NCI-H69 (cell line): ENCODE results near the gene TPM4.

ENCODE experiments used
- DNase-seq: peaks from one replicate; lab custom pipeline; 2025; lab: John Stamatoyannopoulos, UW

The TPM4 gene

GRCh38 chr19:16131648-16132047 lies 55.4 kb downstream of the TPM4 start:
- no peak for DNase-seq

- DNase-seq, result no peak
Measured at GRCh38 chr19:16133818-16134217, 57.5 kb downstream of the TPM4 start.

- DNase-seq, result no peak
Measured at GRCh38 chr19:16134510-16134909, 58.2 kb downstream of the TPM4 start.

- DNase-seq, result no peak
Measured at GRCh38 chr19:16135430-16136127, 59.3 kb downstream of the TPM4 start.

- no peak for DNase-seq
Measured at GRCh38 chr19:16136185-16136999, 60.1 kb downstream of the TPM4 start.

GRCh38 chr19:16139752-16140151 lies 63.5 kb downstream of the TPM4 start:
- no peak for DNase-seq

- no peak for DNase-seq
Measured at GRCh38 chr19:16141043-16141442, 64.7 kb downstream of the TPM4 start.

- DNase-seq, result no peak
Measured at GRCh38 chr19:16142032-16142580, 65.8 kb downstream of the TPM4 start.

- peak; percentile 88 for DNase-seq
Measured at GRCh38 chr19:16143399-16144215, 67.3 kb downstream of the TPM4 start, which contains the start of gene HSH2D. HSH2D (plus strand) TSS chr19:16143685; CDS start chr19:16148751, 5,066 bp downstream.

- DNase-seq, result no peak
Measured at GRCh38 chr19:16144216-16144581, 67.9 kb downstream of the TPM4 start.

- DNase-seq, result no peak
Measured at GRCh38 chr19:16146112-16146511, 69.8 kb downstream of the TPM4 start.

GRCh38 chr19:16148443-16149229 lies 72.3 kb downstream of the TPM4 start:
- DNase-seq, result no peak
